Measurements from ENCODE around the gene ANO3. TPM values are rescaled to one million over a fixed set of nuclear protein-coding genes. Genes with fewer than 3 reads are reported as not detected.

Gene ANO3
- polyA plus RNA-seq, 3 donors, result 2.6 to 4.7 (median 3.8) TPM

- DNase-seq (ENCODE audit: low read depth in 3 of 3, low spot score in 2 of 3), result no peak
Measured at GRCh38 chr11:26483108-26483507, 151.2 kb downstream of the ANO3 start.

DNA sequence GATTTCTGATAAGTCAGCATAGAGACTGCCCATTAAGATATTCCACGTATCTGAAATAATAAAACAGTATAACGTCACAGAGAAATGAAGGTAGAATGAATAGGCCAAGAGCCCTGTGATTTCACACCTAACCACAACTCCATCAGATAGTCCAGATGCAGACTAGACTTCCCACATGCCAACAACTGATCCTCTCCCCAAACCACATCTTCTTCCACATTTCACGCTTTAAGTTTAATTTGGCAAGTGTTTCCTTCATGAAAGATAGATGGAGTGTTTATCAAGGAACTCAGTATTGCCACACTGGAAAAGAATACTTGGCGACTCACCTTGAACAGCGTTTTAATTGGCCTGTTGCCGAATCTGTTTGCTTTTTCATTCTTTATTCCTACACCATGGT lies 158.6 kb downstream of the ANO3 start:
- DNase-seq (ENCODE audit: low read depth in 3 of 3, low spot score in 2 of 3), result no peak

GRCh38 chr11:26493616-26494015 lies 161.7 kb downstream of the ANO3 start:
- DNase-seq (ENCODE audit: low read depth in 3 of 3, low spot score in 2 of 3), result no peak

- DNase-seq (ENCODE audit: low read depth in 3 of 3, low spot score in 2 of 3), result no peak
Measured at GRCh38 chr11:26507229-26507628, 175.3 kb downstream of the ANO3 start.

GRCh38 chr11:26510164-26510563 lies 178.2 kb downstream of the ANO3 start:
- DNase-seq (ENCODE audit: low read depth in 3 of 3, low spot score in 2 of 3), result no peak

DNA sequence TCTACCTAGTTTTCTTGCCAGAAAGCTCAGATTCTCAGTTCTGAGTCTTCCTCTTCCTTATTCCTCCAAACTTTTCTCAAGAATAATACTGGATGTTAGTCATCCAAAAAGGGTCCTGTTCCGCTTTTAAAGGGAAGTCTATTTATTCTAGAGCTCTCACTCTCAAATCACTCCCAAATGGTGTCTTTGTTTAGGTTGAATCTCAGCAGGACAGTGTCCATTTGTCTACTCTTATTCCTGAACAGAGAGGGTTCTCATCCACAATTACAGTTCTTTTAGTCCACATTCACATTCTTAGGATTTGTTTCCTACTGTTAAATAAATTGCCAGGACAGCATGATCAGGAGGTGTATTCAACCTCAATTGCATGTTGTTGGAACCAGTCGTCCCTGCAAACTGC lies 178.8 kb downstream of the ANO3 start:
- DNase-seq (ENCODE audit: low read depth in 3 of 3, low spot score in 2 of 3), result no peak

GRCh38 chr11:26512196-26512595 lies 180.3 kb downstream of the ANO3 start:
- no peak for DNase-seq (ENCODE audit: low read depth in 3 of 3, low spot score in 2 of 3)

DNA sequence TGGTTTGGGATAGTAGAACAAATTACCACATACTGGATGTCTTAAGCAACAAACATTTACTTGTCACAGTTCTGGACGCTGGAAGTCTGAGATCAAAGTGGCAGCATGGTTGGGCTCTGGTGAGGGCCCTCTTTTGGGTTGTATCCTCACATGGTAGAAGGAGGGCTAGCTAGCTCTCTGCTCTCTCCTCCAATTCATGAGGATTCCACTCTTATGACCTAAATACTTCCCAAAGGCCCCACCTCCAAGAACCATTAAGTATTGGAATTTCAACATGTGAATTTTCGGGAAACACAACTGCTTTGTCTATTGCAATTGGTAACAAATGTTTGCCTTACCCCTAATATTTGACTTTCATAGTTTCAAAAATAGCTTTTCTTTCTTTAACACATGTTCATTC lies 187.5 kb downstream of the ANO3 start:
- no peak for DNase-seq (ENCODE audit: low read depth in 3 of 3, low spot score in 2 of 3)

DNA sequence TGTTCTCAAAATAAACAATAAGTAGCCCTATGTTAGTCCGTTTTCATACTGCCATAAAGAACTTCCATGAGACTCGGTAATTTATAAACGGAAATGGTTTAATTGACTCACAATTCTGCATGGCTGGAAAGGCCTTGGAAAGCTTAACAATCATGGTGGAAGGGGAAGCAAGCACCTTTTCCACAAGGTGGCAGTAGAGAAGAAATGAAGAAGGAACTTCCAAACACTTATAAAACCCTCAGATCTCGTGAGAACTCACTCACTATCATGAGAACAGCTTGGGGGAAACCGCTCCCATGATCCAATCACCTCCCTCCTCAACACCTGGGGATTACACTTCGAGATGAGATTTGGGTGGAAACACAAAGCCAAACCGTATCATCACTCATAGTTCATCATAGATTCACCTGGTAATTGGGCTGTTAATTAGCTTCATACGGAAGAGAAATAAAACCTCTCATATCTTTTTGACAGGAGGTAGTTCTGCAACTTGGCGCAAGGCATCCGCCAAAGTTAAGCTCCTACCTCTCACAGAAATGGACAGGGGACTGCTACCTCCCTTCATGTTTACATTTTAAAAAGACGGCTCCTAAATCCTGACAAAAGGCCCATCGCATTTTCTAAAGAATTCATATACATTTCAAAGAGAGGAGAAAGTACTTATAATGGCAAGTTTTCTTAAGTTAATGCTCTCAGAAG lies 191.1 kb downstream of the ANO3 start:
- no peak for DNase-seq (ENCODE audit: low read depth in 3 of 3, low spot score in 2 of 3)

DNA sequence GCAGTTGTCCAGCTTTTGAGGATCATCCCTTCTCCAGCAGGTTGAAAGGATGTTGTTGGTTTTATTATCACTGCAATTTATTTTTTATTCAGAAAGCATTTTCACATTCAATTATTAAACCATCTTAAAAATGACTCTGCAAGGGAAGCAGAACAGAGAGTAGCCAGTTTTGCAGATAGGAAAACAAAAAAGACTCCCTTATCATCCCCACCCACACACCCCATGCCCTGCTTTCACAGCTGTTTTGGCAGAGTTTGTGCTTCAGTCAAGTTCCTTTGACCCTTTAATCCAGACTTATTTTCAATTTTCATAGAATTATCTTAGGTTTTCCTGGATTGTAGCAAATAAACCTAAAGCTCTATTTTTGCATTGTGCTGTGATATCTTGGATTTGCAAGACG lies 195.8 kb downstream of the ANO3 start:
- DNase-seq (ENCODE audit: low read depth in 3 of 3, low spot score in 2 of 3), result no peak

DNA sequence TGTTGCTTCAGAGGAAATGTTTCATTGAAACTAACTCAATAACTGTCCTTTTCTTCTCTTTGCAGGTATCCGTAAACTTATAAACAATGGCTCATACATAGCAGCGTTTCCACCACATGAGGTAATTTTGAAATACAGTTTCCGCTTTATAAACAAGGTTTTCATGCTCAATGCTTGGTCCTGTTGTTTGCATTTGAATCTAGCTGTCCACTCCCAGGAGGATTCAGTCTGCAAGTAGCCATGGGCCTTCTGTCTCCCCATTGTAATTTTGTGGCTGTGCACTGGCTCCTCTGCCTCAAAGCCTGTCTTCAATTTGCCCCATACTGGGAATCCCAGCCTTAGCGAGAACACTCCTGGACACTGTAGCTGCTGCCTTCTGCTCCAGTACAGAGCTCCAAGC lies 205.4 kb downstream of the ANO3 start:
- no peak for DNase-seq (ENCODE audit: low read depth in 3 of 3, low spot score in 2 of 3)

DNA sequence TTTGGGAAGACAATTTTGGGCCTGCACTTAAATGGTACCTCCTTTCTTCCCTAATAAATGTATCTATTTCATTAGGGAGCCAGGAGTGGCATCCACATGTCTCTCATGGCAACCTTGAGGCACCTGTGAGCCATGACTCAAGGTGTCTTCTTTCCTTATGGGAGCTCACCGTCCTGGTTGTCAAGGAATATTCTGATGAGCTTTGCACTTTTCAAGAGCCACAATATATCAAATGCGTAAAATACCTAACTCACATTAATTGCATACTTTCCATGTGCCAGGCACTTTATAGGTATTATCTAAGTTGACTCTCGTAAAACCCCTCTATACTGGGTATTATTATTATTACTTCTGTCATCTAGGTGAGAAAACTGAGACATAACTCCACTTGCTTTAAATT lies 207.6 kb downstream of the ANO3 start:
- no peak for DNase-seq (ENCODE audit: low read depth in 3 of 3, low spot score in 2 of 3)

- no peak for DNase-seq (ENCODE audit: low read depth in 3 of 3, low spot score in 2 of 3)
Measured at GRCh38 chr11:26541870-26542269, 209.9 kb downstream of the ANO3 start.

DNA sequence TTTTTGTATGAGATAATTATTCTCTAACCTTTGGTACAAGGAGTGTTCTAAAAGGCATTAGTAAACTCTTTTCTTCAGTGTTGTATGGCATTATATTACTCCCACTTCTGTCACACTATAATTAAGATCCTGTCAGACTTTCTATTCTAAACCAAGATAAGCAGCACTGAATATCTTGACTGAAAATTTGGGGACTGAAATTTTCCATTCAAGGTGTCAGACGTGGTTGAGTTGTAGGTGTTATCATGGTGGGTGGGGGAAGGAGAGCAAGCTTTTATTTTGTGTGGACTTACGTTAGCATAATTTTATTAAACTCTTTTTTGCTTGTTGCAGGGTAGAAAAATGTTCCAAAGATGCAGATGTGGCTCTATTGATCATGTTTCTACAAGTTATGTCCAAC lies 217.2 kb downstream of the ANO3 start:
- DNase-seq (ENCODE audit: low read depth in 3 of 3, low spot score in 2 of 3), result no peak

DNA sequence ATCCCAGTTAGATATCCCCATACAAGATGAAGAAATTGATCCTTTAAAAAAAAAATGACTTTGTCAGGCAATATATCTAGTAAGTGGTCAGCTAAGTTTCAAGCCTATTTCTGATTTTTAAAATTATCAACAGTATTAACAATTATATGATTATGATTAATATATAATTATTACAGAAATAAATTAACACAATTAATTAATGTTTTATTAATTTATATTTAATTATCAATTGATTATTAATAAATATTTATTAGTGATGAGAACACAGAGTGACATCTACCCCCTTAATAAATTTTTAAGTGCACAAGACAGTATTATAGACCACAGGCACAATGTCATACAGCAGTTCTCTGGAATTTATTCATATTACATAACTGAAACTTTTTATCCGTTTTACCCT lies 218.1 kb downstream of the ANO3 start:
- DNase-seq (ENCODE audit: low read depth in 3 of 3, low spot score in 2 of 3), result no peak

DNA sequence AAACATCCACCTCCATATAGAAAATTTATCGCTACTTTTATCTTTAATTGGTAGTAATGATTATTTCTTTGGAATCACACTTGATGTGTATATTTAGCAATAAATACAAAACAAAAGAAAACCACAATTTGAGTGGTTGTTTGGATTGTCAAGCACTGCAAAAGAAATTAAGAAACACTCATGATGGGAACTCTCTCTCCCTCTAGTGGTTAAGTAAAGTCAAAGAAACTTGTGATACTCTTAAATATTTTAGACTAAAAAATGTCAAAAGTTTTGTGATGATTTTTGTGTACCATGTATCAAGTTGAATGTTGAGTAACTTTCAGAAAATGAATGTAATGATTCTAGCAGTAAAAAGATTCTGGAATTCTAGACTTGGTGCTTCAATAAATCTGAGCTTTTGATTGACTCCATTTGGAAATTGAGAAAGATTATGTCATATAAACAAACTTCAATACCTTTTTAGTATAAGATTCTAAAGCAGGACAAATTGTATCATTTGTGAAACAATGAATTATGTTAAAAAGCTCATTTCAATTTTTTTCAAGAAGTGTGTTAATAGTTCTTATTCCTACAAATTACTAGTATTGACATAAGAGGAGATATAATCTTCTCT lies 219.4 kb downstream of the ANO3 start:
- no peak for DNase-seq (ENCODE audit: low read depth in 3 of 3, low spot score in 2 of 3)

DNA sequence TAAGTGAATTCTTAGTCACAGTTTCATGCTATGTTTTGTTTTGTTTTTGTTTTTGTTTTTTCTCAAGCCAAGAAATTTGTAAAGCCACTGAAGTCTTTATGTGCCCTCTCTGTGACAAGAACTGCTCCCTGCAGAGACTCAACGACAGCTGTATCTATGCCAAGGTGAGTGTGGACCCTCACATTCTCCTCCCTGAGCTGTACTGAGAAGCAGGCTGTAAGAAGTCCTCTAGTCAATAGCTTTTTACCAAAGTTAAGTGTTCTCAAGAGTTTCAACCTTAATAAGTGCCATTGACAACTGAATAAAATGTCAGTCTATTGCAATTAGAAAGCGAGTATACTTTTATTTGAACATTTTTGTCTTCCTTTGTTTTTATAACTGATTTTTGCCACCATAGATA lies 221.3 kb downstream of the ANO3 start:
- DNase-seq (ENCODE audit: low read depth in 3 of 3, low spot score in 2 of 3), result no peak

DNA sequence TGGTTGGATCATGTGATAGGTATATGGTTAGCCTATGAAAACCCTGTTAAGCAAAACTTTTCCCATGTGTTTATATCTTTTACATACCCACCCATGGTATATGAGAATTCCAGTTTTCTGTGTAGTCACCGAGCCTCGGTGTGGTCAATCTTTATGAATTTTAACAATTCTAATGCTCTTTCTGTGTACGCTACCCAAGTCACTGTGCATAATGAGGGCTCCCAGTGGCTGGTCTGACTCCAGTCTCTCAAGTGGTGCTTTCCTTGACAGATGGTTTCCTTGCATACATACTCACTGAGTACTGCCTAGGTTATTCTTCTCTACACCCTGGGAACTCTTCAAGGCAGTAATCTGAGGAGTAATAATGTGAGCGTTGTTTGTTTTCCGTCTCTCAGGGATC lies 222.5 kb downstream of the ANO3 start:
- DNase-seq (ENCODE audit: low read depth in 3 of 3, low spot score in 2 of 3), result no peak

DNA sequence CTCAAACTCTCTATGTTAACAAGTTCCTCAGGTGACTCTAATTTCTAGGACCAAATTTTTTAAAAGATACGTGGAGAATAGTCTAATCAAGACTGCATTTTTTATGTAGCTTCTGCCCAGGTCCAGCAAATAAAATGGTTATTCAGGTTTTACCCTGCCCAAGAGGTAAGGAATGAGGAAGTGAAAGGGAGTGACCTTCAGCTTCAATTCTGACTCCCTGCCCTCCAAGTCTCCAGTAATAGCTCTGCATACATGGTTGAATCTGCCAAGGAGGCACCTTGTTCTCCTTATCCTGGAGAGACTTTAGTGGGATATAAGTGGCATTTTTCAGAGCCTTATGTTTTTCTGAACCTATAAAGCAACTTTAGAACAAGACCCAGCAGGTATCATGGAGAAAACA lies 224.7 kb downstream of the ANO3 start:
- DNase-seq (ENCODE audit: low read depth in 3 of 3, low spot score in 2 of 3), result no peak

- no peak for DNase-seq (ENCODE audit: low read depth in 3 of 3, low spot score in 2 of 3)
Measured at GRCh38 chr11:26557666-26558065, 225.7 kb downstream of the ANO3 start.

- no peak for DNase-seq (ENCODE audit: low read depth in 3 of 3, low spot score in 2 of 3)
Measured at GRCh38 chr11:26558190-26558589, 226.3 kb downstream of the ANO3 start.

DNA sequence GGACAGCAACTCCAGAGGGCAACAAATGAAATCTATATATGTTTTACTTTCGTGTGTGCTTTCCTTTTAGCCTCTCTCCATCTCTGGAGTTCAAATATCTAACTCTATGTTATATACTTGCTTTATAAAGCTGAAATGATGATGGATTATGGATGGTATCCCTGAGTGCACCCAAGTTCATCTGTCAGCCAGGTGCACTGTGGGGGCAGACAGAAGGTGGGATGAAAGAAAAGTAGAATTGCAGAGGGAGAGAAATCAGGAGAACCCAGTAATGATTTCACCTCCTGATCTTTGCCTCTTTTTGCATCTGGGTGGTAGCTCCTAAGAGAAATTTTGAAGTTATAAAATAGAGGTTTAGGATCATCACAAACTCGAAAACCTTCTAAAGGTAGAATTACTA lies 237.7 kb downstream of the ANO3 start:
- no peak for DNase-seq (ENCODE audit: low read depth in 3 of 3, low spot score in 2 of 3)
